Measurements from ENCODE around the gene MYH9.

DNA sequence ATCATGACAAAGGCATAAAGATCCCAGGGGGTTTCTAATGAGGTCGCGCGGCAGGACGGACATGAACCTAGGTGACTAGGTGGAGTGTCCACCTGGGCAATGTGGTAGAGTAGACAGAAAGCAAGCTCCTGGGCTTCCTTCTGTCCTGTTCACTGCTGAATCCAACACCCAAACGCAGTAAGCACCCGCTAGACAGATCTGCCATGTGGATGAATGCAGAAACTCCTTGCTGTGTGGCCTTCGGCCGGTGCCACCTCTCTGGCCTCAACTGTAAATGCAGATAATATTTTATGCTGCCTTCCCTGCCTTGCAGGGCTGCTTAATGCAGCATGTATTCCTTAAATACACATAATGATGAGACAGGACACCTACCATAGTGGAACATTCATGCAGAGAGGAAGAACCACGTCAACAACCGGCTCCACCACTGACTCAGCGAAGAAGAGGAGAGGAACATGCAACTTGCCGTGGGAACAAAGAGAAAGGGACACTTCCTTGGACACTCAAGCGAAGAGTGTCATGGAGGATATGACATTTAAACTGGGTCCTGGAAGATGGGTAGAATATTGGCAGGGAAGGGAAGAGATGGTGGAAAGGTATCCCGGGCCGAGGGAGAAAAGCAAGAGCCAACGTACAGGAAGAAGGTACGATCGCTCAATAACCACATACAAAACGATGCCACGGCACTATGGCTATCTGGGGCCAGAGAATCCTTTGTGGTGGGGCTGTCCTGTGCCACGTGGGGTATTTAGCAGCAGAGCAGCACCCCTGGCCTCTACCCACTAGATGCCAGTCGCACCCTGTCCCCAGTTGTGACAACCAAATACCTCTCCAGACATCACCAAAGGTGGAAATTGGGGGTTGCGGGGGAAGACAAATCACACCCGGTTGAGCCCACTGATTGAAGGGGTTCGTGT lies 30.8 kb downstream of the MYH9 start:
- no peak for TF ChIP-seq BHLHE40 (IDR thresholded peaks at IDR 0.05; ENCODE audit: borderline replicate concordance)
- TF ChIP-seq, protein P1, sequence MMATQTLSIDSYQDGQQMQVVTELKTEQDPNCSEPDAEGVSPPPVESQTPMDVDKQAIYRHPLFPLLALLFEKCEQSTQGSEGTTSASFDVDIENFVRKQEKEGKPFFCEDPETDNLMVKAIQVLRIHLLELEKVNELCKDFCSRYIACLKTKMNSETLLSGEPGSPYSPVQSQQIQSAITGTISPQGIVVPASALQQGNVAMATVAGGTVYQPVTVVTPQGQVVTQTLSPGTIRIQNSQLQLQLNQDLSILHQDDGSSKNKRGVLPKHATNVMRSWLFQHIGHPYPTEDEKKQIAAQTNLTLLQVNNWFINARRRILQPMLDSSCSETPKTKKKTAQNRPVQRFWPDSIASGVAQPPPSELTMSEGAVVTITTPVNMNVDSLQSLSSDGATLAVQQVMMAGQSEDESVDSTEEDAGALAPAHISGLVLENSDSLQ (IDR thresholded peaks at IDR 0.05), result no peak
- no peak for TF ChIP-seq FOXM1 (IDR thresholded peaks at IDR 0.05; ENCODE audit: borderline replicate concordance)
- no peak for TF ChIP-seq SP1 (IDR thresholded peaks at IDR 0.05)
- no peak for TF ChIP-seq HDGF (IDR thresholded peaks at IDR 0.05; ENCODE audit: borderline replicate concordance)
- no peak for TF ChIP-seq FOXA1 (IDR thresholded peaks at IDR 0.05)

Data from HEK293T (cell line).